KG1 (cell line): ENCODE results near the gene ZCCHC14.
"Not testable (repeated sequence)": the region's sequence is repeated elsewhere in the genome, so short reads cannot be mapped to it uniquely, and the experiment has no call there.

Experiments
- DNase-seq: peaks from one replicate; lab custom pipeline; 2025; lab: John Stamatoyannopoulos, UW

Gene ZCCHC14

DNA sequence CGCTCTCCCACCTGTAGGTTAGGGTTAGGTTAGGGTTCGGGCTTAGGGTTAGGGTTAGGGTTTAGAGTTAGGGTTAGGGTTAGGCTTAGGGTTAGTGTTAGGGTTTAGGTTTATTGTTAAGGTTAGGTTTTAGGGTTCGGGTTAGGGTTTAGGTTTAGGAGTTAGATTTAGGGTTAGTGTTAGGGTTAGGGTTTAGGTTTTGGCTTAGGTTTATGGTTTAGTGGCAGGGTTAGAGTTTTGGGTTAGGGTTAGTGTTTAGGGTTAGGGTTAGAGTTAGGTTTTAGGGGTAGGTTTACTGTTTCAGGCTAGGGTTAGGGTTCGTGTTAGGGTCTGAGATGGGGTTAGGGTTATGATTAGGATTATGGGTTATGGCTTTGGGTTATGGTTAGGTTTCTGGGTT, 31.6 kb upstream of the ZCCHC14 start:
- DNase-seq = no peak

DNA sequence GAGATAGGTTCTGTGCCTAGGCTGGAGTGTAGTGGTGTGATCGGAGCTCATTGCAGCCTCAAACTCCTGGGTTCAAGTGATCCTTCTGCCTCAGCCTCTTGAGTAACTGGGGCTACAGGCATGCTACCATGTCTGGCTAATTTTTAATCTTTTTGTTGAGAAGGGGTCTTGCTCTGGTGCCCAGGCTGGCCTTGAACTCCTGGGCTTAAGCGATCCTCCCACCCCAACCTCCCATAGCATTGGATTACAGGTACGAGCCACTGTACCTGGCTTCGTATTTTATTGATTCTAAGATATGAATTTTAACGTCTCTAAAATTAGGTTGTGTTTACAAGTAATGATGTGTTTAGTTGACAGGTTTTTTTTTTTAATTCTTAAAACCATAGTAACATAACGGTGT, 30.8 kb upstream of the ZCCHC14 start:
- not testable (repeated sequence) for DNase-seq

- DNase-seq = not testable (repeated sequence)
These were observed 28.9 kb upstream of the ZCCHC14 start for GRCh38 chr16:87521764-87522163.

- not testable (repeated sequence) for DNase-seq
These were observed 26.3 kb upstream of the ZCCHC14 start for GRCh38 chr16:87519170-87519569.

DNA sequence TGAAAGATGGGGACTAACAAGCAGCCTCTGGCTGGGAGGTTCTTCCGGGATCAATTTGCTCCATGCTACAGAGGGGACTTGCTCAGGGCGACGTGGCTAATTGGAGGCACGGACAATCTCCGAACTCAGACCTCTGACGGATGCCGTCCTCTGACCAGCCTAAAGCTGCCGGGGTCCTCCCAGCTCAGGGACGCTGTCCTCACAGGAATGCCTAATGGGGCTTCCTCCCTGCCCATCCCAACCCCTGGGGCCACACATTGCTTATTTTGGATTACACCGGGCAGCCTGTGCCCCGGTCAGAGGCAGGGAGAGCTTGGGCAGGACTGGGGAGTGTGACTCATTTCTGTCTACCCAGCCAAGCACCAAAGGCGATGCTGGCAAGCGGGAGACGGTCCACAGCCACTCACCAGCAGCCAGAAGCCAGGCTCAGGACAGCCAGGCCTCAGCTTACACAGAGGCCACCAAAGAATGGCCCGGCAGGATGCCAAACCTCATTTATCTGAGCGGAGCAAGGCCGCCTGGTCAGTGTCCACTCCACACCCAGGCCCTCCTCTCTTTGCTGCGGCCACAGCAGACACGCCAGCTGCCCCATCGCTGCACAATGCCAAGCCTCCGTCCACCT, 25.7 kb upstream of the ZCCHC14 start:
- not testable (repeated sequence) for DNase-seq

DNA sequence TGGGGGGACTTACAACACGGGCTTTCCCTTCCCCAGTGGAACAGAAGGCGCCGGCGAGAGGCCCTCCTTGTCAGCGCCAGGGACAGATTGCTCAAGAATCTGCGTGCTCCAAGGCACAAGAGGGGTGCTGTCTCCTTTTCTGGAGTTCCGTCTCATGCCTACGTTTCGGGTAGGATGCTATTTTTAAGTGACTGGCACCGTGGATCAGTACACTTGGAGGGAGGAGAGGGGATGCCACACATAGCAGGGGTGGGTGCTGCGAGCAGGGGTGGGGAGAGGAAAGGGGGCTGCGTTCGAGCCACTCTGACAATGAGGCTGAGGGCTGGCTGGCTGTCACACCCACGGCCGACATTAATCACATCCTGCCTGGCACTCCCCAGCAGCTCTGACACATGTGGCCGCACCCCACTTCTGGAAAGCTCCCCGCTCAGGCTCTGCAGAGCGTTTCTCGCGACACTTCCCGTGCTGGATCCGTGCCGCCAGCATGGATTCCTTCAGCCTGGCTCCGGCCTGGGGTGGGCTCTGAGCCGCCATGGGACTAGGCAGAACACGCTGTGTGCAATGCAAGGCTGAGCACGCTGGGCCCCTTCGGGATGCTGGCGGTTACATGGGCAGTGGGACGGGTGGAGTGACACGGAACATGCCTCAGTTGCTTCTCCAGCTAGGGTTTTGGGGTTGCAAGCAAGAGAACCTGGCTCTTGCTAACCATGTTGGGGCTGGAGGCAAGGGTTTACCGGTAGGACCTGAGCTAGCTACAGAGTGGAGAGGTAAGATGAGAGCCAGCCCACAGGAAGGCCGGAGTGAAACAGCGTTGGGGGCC, 25.0 kb upstream of the ZCCHC14 start:
- not testable (repeated sequence) for DNase-seq

- no peak for DNase-seq
These were observed 23.5 kb upstream of the ZCCHC14 start for GRCh38 chr16:87516361-87516760.

GRCh38 chr16:87515475-87516330, 22.9 kb upstream of the ZCCHC14 start:
- no peak for DNase-seq

GRCh38 chr16:87509778-87510177, 17.0 kb upstream of the ZCCHC14 start:
- DNase-seq = not testable (repeated sequence)

GRCh38 chr16:87507351-87508069, 14.7 kb upstream of the ZCCHC14 start:
- DNase-seq = no peak

DNA sequence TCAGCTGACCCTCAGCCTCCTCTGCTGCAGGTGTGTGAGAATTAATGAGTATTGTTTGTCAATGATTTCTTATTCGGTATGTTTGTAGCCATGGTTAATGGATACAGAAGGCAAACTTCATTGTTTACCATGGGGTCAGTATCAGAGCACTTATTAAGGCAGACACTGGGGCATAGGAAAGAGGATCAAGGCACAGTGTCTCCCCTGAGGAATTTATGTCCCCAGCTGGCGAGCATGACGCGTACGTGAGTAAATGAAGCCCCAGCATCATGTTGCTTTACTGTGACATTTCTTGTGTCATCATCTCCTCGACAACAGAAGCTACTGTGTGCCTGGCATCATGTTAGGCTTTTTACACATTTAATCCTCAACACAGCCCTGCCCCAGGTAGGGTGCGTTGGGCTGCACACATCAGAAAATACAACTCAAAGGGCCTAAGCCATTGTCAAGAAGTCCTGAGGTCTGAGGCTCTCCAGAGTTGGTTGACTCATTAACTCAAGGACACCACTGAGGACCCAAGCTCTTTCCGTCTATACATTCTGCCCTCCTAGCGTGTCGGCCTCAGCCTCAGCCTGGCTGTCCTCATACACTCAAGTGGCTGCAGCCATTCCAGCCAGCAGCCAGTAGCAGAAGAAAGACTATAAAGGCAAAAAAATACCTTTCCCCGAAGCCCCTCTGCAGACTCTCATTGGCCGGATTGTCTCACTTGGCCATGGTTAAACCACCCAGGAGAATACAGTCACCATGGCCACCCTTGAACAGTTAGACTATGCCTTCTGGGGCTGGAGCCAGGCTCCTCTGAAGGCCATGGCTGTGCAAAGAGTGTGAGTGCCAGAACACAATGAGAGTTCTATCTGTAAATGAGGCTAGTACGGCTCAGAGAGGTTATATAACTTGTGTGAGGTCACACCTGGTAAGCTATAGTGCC, 13.9 kb upstream of the ZCCHC14 start:
- no peak for DNase-seq

DNA sequence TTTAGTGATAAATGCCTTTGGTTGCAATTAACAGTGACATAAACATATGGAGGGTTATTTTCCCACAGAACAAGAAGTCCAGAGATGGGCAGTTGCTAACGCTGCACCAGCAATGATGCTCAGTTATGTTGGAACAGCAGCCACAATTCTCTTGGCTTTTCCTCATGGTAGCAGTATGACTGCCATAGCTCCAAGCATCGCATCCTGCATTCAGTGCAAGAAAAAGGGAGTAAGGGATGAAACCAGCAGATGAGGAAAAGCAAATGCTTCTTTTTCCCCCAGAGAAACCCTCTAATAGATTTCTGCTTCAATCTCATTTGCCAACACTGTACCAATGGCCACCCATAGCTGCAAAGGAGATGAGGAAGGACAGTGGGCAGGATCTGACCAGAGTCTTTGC, 13.0 kb upstream of the ZCCHC14 start:
- no peak for DNase-seq

- not testable (repeated sequence) for DNase-seq
These were observed 10.6 kb upstream of the ZCCHC14 start for GRCh38 chr16:87503232-87503937.

GRCh38 chr16:87502308-87502969, 9.6 kb upstream of the ZCCHC14 start:
- DNase-seq = no peak

DNA sequence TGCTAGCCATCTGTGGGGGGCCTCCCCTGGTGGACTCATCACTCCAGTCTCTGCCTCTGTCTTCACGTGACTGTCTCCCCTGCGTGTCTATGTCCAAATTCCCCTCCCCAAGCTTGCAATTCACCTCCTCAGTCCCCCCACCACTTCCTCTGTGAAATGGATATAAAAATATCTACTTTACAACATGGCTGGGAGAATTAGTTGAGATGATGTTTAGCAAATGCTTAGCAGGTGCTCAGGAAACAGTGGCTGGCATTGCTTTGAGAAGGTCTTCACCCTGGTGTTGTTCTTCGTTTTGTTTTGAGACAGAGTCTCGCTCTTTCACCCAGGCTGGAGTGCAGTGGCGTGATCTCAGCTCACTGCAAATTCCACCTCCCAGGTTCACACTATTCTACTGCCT, 8.3 kb upstream of the ZCCHC14 start:
- no peak for DNase-seq

GRCh38 chr16:87499189-87499486, 6.3 kb upstream of the ZCCHC14 start:
- no peak for DNase-seq

- no peak for DNase-seq
These were observed 5.7 kb upstream of the ZCCHC14 start for GRCh38 chr16:87498324-87499188.

GRCh38 chr16:87497767-87498290, 5.0 kb upstream of the ZCCHC14 start:
- not testable (repeated sequence) for DNase-seq
